GM21737 (cell line): ENCODE measurements around the gene PAF1.
"Not testable (repeated sequence)": the region's sequence is repeated elsewhere in the genome, so short reads cannot be mapped to it uniquely, and the experiment has no call there.

Experiments
- ATAC-seq: cut with Tn5 transposase; IDR thresholded peaks from one replicate; pipeline ENCODE4 v1.9.1; 2021; ENCODE audit warnings: mild to moderate bottlenecking, moderate library complexity; ENCODE audit not compliant: unreplicated experiment

The PAF1 gene

GRCh38 chr19:39384839-39385568, 5.9 kb downstream of the PAF1 start:
- ATAC-seq: no peak

DNA sequence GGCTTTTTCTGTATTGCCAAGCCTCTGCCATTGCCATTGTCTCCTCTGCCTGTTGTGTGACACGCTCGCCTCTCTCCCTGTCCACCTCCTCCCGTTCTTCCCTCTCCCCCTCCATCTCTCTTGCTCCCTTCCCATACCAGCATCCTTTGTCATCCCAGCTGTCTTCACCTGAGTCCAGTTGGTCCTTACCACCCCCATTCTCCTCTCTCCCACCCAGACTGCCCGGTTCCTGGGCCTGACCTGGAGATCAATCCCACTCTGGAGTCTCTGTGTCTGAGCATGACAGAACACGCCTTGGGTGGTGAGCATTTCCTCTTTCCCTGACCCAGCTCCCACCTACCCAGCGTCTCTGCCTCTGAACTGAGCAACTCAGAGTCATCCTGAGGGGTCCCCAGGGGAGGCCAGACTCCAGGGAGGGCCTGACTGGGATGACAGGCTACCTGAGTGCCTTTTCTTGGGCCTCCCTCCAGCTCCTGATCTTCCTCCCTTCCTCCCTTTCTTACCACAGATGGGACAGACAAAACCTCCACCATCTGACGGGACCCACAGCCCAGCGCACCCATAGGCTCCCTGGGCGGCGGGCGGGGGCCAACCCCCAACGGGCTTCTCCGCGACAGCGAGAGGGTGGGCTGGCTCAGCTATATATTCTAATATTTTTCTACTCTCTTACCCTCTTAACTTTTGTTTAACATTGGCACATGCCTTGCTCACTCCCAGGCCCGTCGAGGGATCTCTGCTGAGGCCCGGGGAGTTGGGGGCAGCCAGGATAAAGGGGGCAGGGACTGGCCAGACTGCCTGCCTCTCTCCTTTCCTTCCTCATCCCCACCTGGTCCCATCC, 7.7 kb downstream of the PAF1 start:
- no peak for ATAC-seq

GRCh38 chr19:39381910-39382611, 8.8 kb downstream of the PAF1 start:
- ATAC-seq: no peak

DNA sequence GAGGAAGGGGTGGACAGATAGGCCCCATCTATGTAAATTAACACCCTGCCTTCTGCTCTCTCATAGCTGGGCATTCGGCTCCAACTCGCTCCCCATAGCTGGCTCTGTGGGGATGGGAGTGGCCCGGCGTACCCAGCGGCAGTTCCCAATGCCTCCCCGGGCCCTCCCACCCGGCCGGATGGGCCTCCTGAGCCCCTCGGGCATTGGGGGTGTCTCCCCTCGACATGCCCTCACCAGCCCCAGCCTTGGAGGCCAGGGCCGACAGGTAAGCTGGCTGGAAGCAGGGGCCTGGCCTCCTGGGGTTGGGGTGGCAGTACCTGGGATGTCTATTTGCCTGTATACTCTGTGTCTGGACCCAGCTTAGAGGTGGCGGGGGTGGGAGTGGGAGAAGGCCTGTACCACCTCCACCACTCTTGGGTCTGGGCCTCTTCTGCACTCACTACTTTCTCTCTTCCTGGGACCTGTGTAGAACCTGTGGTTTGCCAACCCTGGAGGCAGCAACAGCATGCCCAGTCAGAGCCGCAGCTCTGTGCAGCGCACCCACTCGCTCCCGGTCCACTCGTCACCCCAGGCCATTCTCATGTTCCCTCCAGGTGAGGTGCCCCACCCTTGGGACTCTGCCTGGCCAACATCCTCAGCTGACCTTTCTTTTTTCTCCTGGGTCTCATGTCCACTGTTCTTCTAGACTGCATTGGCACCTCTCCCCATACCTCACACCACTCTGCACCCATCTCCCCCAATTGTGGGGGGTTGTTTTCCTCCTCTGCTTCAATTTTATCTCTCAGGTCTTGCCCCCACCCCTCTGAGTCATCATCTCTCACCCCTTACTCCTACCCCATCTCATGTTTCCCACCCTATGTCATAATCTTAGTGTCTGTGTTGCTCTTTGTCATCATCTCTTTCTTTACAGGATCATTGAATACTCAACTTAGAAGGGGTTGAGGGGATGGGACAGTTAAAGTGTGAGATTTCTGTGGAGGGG, 10.1 kb downstream of the PAF1 start:
- ATAC-seq: no peak

DNA sequence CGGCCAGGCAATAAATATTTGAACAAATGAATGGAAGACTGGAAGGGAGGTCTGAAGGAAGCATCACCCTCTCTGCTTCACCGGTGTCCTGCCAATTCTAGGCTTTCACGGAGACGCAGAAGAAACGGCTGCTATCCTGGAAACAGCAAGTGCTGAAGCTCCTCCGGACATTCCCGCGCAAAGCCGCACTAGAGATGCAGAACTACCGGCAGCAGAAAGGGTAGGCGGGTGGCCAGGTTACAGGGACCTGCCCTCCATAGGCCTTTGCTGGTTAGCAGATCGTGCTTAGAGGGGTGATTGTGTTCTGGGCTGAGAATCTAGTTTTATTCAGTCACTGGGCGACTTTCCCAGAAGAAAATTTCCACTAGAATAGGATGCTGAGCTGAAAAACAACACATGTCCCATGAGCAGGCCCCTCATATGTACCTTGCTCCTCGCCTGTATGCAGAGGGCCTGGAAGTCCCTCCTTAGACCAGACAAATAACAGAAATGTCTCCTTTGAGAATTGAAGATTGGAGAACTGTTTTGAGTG, 11.0 kb downstream of the PAF1 start:
- no peak for ATAC-seq

DNA sequence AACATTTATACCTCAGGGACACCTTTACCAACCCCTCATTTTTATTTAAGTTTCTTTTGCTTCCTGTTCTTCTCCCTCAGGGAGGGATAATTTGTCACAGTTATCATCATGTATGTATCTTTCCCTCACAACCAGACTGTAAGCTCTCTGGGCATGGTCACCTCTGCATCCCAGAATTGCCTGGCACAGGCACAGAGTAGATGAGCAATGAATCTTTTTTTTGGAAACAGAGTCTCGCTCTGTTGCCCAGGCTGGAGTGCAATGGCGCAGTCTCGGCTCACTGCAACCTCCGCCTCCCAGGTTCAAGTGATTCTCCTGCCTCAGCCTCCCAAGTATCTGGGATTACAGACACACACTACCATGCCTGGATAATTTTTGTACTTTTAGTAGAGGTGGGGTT, 11.5 kb downstream of the PAF1 start:
- not testable (repeated sequence) for ATAC-seq

- ATAC-seq: no peak
These were observed 13.2 kb downstream of the PAF1 start for GRCh38 chr19:39377373-39378362.

DNA sequence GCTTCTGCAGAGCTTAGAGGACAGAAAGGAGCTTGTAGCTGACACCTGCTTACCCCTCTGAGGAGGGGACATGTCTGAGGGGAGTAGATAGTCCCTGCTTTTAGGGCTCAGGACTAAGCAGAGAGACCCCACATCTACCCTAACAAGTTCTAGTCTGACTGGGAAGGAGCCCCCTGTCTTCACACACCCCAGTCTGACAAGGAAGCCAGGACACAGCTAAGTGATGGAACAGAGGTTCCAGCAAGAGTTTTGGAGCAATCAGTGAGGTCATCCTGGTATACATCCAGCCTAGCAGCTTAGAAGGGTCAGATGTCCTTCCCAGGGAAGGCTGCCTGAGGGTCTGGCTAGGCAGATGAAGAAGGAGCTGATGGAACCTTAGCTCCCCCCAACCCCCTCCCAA, 15.0 kb downstream of the PAF1 start:
- no peak for ATAC-seq

- no peak for ATAC-seq
These were observed 18.0 kb downstream of the PAF1 start for GRCh38 chr19:39372941-39373340.

DNA sequence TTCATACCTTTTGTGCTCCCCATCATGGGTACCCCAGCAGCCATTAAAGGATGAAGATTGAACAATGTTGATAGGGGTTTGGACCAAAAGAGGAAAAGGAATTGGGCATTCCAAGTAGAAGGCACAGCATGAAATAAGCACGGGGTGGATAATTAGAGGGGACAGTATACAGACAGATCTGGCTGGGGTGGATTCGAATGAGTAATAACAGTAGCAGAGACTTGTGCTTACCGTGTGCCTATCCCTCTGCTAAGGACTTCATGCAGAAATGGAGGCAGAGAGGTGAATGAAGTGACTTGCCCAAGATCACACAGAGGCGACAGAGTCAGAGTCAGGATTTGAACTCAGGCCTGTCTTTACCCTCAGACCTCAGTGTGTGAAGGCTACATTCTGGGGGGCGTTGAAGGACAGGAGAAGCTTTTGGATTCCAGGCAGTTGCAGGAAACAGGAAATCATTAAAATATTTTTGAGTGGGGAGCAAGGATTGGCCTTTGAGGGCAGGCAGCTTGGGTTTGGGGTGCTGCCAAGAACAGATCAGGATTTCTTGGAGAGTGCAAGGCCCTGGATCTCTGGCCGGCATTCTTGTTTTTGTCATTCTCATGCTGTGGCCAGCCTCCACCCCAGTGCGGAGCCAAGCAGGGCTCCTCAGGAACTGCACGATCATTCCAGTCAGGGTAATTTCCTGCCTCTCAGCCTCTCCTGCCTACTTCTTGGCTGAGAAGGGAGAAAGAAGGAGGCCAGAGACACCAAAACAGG, 18.7 kb downstream of the PAF1 start:
- ATAC-seq: no peak

- no peak for ATAC-seq
These were observed 20.2 kb downstream of the PAF1 start for GRCh38 chr19:39370735-39371134.

DNA sequence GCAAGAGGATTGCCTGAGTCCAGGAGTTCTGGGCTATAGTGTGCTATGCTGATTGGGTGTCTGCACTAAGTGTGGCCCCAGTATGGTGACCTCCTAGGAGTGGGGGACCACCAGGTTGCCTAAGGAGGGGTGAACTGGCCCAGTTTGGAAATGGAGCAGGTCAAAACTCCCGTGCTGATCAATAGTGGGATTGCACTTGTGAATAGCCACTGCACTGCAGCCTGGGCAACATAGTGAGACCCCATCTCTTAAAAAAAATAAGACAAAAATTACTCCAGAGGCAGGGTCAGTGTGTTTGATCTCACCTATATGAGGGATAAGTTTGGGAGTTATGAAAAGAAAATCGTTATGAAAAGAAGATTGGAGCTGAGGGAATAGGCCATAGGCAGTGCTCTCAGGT, 21.7 kb downstream of the PAF1 start:
- ATAC-seq: no peak

- no peak for ATAC-seq
These were observed 25.4 kb downstream of the PAF1 start for GRCh38 chr19:39365531-39365930.

- no peak for ATAC-seq
These were observed 26.9 kb downstream of the PAF1 start for GRCh38 chr19:39363901-39364457.

- no peak for ATAC-seq
These were observed 27.9 kb downstream of the PAF1 start for GRCh38 chr19:39362682-39363657.

DNA sequence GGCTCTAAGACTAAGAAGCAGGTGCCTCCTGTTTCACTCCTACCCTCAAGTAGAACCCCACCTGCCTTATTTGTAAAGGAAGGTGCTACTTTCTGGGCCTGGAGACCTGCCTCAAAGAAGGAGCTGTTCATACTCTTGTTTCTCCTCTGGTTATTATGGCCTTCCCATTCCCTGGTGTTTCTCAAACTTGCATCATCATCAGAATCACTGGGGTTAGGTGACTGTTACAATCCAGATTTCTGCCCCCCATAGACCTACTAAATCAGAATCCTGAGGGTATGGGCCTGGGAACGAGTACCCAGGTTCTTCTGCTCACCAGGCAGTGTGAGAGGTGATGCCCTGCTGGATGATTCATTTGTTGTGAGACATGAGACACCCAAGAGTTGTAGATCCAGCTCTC, 30.3 kb downstream of the PAF1 start:
- ATAC-seq: no peak

DNA sequence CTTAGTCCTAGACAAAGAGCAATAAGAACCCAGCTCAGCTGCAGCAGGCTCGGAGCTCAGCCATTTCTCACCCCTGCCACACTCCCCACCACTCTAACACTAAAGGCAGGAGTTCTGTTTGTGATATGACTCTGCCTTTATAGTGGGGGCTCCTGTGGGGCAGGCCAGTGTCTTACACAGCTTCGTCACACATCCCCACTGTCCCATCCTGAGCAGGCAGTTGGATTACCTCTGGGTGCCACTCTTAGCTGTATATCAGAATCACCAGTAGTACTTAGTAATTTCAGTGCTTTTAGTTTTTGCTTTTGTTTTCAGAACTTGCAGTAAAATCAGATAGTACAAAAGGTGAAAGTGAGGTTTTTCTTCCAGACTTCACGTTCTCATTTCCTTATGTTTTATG, 31.9 kb downstream of the PAF1 start:
- ATAC-seq: no peak
